ENCODE measurements around the gene CD82.

DNA sequence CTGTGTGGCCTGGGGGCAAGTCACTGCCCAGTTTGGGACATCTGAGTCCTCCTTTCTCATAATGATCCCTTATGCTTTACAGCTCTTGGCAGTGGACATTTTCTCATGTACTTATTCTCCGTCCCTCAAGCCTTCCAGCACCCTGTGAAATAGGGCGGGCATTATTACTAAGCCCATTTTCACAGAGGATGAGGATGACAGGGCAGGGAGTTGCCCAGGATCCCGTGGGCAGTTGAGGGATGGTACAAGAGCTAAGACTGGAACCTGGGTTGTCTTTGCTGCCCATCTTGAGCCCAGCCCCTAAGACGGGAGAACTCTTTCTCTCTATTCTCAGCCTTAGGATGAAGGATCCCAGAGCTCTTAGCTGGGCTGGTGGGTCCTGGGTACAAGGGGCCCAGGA is 11.2 kb downstream of the CD82 start:
- TF ChIP-seq ISL1 (CRISPR knock-in tag; IDR thresholded peaks at IDR 0.05) (no peak), GLIS3 (CRISPR knock-in tag; IDR thresholded peaks at IDR 0.05) (no peak)

Data from SK-N-SH treated with all-trans-retinoic acid at 6 μM for 48 hours (cell line).